Measurements from ENCODE around the gene YLPM1.

YLPM1 gene

GRCh38 chr14:74875204-74875603 is 112.1 kb downstream of the YLPM1 start:
- DNase-seq, result no peak

DNA sequence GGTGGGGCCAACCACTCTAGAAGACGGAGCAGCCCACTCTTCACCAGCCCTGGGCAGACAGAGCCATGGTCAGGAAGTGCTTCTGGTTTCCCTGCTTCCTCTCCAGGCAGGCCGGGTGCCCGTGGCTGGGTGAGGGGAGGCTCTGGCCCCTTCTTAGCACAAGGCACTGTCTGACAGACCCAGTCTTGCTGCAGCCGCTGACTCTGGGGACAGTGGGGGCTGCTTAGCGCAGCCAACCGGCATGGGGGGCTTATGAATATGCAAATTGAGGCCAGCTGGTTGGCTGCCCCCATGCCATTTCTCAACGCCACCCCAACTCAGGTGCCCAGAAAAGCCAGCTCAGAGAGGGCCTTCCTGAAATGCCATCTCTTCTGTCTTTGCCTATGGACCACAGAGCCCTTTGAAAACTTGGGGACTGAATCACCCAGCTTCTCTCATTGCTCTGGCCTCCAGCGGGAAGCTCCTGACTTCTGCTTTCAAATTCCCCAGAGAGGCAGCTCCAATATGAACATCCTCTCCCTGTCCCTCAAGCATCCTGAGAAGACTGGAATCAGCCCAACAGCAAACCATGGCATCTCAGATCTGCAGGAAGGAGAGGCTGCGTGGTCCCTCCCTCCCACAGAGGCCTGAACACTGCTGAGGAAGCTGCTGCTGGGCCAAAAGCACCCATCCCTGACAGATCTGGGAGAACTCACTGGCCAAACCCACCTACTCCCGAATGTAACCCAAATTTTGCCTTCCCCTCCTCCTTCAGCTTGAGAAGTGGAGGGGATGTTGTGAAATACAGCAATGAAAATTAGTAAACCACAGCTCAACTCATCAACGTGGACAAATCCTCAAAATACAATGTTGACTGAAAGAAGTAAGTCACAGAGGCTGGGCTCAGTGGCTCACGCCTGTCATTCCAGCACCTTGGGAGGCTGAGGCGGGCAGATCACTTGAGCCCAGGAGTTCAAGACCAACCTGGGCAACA is 113.1 kb downstream of the YLPM1 start, which contains the start of gene PROX2:
TSS of gene PROX2 (minus strand) at position 205 of the 973 bp plus-strand sequence. CDS start 12,311 bp downstream, outside the sequence.
- DNase-seq, result no peak

DNA sequence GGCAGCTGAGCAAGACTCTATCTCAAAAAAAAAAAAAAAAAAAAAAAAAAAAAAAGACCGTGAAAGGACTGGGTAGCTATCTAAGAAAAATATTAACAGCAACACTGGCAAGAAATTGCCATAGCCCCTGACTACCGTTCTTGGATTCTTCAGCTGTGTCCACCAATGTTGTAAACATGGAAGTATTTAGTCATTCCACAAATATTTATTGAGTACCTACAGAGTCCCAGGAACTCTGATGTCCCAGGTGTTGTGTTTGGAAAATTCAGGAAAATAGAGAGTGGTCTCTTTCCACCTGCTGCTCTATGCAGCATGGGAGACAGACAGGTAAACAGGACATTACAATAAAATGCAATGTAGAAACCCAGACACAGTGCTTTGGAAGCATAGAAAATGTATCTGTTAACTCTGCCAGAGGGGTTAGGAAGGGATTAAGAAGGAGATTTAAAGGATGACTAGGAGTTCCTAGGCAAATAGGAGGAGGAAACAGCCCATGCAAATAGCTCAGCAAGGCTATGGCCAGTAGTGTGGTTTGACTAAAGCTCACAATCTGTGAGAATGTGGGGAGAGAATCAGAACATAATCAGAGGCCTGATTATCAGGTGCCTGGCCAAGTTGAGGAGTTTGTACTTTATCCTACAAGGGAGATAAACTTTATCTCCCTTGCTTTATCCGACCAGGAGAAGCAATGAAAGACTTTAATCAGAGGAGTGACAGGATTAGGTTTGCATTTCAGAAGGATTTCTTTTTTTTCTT is 116.5 kb downstream of the YLPM1 start:
- DNase-seq, result no peak

DNA sequence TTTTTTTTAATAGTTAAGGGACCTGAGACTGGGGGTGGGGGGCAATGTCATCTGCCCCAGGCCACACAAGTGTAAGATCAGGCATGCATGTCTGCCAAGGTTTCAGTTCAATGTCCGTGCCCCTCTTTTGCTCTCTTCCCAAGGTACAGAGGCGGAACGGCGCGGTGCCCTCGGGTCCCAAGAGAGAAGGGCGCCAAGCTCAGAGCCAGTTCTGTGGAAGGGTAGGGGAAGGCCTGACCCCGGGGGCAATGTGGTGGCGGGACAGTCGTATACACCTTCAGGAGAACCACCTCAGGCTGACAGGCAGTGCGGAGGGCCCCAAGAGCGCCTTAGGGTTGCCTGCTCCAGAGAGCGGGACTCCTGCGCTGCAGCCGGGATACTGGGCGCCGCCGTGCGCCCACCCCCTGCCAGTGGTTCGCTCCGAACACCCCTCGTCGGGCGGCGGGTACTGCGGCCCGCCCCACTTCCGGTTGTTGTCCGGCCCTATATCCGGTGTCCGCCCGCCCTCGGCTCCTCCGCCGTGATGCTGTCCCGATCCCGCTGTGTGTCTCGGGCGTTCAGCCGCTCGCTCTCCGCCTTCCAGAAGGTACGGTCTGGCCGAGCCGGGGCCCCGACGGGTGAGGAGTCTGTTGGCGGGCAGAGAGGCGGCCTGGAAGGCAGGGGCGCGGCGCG is 118.5 kb downstream of the YLPM1 start, which contains the start of gene DLST:
TSS of gene DLST (plus strand) at position 486 of the 672 bp plus-strand sequence. CDS start at position 524, 38 bp downstream.
- peak; percentile 85 for DNase-seq

DNA sequence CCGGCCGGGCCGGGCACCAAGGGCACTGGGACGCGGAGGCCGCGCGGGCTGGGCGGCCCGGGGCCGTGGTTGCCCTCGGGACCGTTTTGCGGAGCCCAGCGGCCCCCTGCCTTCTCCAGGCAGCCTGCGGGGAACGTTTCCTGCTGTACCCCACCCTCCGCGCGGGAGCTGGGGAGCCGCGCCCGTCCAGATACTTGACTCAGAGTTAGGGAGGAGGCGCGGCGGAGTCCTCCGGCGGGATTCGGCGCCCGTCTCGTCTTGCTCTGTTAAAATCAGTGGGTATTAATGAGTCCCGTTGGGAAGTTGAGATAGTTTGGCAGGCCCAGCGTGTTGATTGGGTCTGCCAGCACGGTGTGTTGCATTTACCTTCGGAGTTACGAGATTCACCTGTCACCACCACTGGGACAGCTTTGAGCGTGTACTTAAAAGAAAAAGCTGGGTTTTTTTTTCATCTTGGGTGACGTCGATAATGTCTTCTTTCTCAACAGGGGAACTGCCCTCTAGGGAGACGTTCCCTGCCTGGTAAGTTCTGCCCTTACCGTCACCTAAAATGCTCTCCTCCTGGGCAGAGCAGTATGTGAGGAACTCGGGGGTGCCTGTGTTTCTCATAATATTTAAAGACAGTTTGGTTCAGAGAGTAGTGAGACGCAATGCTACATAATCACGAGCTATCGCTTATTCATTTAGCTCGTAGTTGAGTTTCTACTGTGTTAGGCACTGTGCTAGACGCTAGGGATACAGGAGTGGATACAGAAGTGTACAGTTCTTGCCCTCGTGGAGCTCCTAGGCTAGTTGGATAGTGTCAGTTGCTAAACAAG is 119.2 kb downstream of the YLPM1 start:
- peak; percentile 59 for DNase-seq
